Neural progenitor cell (in vitro differentiated cells): ENCODE results near the gene STX8.

Experiments
- EZH2 ChIP-seq: fragments of 200-600 bp; sonication (generic); IDR thresholded peaks from 2 replicates; pipeline ENCODE4 v1.6.1; 2017; ENCODE audit warnings: antibody characterized with exemption, mild to moderate bottlenecking, moderate library complexity
- TF ChIP-seq, protein P1 (sequence below): fragments of 200-600 bp; sonication (generic); IDR thresholded peaks from 2 replicates; pipeline ENCODE4 v1.5.1; 2017; ENCODE audit warnings: antibody characterized with exemption, mild to moderate bottlenecking

DNA sequence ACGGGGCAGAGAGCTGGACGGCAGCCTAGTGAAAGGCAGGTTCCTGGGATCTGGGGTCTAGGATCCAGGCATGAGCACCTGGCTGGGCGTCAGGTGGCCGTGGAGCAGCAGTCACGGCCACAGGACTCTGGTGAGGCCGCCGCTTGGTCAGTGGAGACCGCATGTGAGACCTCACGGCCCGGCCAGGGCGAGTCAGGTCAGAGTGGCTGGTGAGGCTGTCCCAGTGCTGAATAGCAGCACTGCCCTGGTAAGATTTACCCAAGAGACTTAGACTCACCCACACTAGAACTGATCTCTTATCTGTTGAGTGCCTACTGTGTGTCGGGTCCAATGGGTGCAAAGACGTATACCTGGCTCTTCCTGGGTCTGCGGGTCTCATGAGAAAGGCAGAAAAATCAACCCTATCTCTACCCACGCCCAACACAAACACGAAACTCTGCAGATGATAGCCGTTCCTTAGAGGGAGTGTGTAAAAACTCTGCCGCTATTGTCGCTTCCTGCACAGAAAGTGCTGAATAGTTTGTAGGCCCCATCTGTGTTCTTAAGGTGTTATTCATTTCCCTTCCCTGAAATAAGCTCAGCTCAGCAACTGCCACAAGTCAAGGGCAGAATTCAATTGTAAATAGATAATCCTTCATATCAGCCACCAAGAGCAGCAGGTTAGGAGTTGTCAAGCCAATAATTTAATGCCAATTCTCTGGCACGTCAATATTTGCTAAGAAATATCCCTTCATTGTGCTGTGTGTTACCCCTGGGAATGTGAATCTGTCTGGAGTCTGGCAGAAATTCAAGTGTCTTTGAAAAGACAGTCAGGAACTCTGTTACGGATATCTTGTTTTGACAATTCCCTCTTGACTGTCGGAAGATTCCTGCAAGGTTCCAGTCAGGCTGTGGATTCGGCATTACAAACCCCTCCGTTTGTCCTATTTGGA, 314.3 kb downstream of the STX8 start:
- TF ChIP-seq, protein P1, sequence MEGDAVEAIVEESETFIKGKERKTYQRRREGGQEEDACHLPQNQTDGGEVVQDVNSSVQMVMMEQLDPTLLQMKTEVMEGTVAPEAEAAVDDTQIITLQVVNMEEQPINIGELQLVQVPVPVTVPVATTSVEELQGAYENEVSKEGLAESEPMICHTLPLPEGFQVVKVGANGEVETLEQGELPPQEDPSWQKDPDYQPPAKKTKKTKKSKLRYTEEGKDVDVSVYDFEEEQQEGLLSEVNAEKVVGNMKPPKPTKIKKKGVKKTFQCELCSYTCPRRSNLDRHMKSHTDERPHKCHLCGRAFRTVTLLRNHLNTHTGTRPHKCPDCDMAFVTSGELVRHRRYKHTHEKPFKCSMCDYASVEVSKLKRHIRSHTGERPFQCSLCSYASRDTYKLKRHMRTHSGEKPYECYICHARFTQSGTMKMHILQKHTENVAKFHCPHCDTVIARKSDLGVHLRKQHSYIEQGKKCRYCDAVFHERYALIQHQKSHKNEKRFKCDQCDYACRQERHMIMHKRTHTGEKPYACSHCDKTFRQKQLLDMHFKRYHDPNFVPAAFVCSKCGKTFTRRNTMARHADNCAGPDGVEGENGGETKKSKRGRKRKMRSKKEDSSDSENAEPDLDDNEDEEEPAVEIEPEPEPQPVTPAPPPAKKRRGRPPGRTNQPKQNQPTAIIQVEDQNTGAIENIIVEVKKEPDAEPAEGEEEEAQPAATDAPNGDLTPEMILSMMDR = no peak
- TF ChIP-seq EZH2 = no peak
